ENCODE data around the gene HOXA7. TPM values are rescaled to one million over a fixed set of nuclear protein-coding genes. Genes with fewer than 3 reads are reported as not detected.

The HOXA7 gene
- total RNA-seq, 1 donor from 2014 or later: not detected

DNA sequence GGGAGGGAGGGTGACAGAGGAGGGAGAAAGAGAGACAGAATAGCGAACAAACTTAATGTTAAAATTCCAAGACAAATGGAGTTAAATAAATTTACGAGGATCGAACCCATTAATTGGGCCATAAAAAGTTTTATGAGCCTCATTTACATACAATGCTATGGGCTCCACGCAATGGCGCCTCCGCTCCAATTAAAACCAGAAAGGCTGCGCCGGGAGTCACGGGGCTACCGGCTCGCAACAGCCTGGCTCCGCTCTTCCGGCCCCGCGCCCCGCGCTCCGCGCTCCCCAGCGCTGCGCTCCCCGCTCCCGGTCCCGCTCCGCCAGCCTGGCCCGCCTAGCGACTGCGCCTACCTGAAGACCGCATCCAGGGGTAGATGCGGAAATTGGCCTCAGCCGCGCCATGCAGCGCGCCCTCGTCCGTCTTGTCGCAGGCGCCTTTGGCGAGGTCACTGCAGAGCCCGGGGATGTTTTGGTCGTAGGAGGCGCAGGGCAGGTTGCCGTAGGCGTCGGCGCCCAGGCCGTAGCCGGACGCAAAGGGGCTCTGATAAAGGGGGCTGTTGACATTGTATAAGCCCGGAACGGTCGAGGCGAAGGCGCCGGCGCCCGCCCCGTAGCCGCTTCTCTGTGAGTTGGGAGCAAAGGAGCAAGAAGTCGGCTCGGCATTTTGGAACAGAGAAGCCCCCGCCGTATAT lies 513 bp downstream of the HOXA7 start:
- Mint-ChIP-seq H3K36me3 (peaks cover 4% of the 10 kb centered on the region), H3K9me3 (peaks cover 23% of the 10 kb centered on the region), H3K27me3 (ENCODE audit: insufficient read depth, low read depth) (peaks cover 93% of the 10 kb centered on the region), H3K4me1 (peaks cover 10% of the 10 kb centered on the region), H3K27ac (no peak overlapping the region), H3K4me3 (peak overlapping the region; percentile 68)
- peaks cover 100% of the 10 kb centered on the region for H3K27me3 ChIP-seq
- H3K4me3 ChIP-seq: peak overlapping the region; percentile 18
- TF ChIP-seq EZH2phosphoT487 (IDR thresholded peaks at IDR 0.05) (peak; percentile 96), EZH2 (IDR thresholded peaks at IDR 0.05) (peak; percentile 96)
- TF ChIP-seq, protein P1, sequence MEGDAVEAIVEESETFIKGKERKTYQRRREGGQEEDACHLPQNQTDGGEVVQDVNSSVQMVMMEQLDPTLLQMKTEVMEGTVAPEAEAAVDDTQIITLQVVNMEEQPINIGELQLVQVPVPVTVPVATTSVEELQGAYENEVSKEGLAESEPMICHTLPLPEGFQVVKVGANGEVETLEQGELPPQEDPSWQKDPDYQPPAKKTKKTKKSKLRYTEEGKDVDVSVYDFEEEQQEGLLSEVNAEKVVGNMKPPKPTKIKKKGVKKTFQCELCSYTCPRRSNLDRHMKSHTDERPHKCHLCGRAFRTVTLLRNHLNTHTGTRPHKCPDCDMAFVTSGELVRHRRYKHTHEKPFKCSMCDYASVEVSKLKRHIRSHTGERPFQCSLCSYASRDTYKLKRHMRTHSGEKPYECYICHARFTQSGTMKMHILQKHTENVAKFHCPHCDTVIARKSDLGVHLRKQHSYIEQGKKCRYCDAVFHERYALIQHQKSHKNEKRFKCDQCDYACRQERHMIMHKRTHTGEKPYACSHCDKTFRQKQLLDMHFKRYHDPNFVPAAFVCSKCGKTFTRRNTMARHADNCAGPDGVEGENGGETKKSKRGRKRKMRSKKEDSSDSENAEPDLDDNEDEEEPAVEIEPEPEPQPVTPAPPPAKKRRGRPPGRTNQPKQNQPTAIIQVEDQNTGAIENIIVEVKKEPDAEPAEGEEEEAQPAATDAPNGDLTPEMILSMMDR (IDR thresholded peaks at IDR 0.05): no peak
- H3K27ac ChIP-seq: no peak overlapping the region
- no peak overlapping the region for H2AFZ ChIP-seq (replicated peaks)
- no peaks in the 10 kb centered on the region for H3K79me2 ChIP-seq (ENCODE audit: low read depth)
- H3K9ac ChIP-seq: no peak overlapping the region
- peak overlapping the region; percentile 53 for H3K4me2 ChIP-seq
- H4K20me1 ChIP-seq (ENCODE audit: low read depth): peaks cover 74% of the 10 kb centered on the region
- no peaks in the 10 kb centered on the region for H3F3A ChIP-seq (ENCODE audit: low read depth)
- no peaks in the 10 kb centered on the region for H3K36me3 ChIP-seq
- DNase-seq (ENCODE audit: low spot score): peak; percentile 47
- no peaks in the 10 kb centered on the region for H3K4me1 ChIP-seq
- no peaks in the 10 kb centered on the region for H3K9me3 ChIP-seq (ENCODE audit: low read depth)

DNA sequence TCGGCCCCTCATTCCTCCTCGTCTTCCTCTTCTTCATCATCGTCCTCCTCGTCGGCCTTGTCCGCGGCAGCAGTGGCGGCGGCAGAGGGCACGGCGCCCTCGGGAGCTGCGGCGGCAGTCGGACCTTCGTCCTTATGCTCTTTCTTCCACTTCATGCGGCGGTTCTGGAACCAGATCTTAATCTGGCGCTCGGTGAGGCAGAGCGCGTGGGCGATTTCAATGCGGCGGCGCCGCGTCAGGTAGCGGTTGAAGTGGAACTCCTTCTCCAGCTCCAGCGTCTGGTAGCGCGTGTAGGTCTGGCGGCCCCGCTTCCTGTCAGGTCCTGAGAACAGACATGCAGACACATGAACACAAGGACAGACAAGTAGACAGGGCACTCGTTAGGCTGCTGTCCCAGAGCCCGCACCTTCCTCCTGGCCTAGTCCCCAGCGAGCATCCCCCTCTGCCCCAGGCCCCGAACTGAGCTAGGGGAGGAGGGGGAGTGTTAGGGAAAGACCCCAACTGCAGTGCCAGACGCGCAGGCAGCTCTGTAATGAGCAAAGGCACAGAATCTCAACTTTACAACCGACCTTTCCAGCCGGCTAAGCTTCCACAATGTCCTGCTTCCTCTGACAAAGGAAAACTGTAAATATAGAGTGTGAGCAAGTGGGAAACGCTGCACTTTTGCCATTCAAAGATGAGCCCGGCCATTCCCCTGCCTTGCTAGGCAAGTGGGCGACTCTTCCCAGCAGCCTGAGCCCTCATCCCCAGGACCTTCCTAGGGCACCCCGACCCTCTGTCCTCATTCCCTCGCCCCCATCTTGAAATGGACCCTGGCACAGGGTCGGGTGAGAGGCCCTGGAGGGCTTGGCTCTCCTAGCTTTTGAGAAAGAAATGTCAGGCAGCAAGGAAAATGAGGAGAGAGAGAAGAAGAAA lies 1.3 kb downstream of the HOXA7 start:
- Histone ChIP-seq H3K9me3 (ENCODE audit: low read depth) (no peaks in the 10 kb centered on the region), H3K79me2 (ENCODE audit: low read depth) (no peaks in the 10 kb centered on the region), H3K9ac (no peak overlapping the region), H3K27me3 (peaks cover 100% of the 10 kb centered on the region), H3K4me2 (no peak overlapping the region), H2AFZ (replicated peaks) (no peak overlapping the region), H3K4me3 (no peak overlapping the region), H3K36me3 (no peaks in the 10 kb centered on the region), H3K4me1 (no peaks in the 10 kb centered on the region), H3K27ac (no peak overlapping the region), H3F3A (ENCODE audit: low read depth) (no peaks in the 10 kb centered on the region), H4K20me1 (ENCODE audit: low read depth) (peaks cover 74% of the 10 kb centered on the region)
- peaks cover 4% of the 10 kb centered on the region for H3K36me3 Mint-ChIP-seq
- no peak overlapping the region for H3K27ac Mint-ChIP-seq
- H3K9me3 Mint-ChIP-seq: peaks cover 23% of the 10 kb centered on the region
- H3K27me3 Mint-ChIP-seq (ENCODE audit: insufficient read depth, low read depth): peaks cover 95% of the 10 kb centered on the region
- TF ChIP-seq EZH2 (IDR thresholded peaks at IDR 0.05) (peak; percentile 97), EZH2phosphoT487 (IDR thresholded peaks at IDR 0.05) (peak; percentile 92)
- TF ChIP-seq, protein P1 (IDR thresholded peaks at IDR 0.05): no peak
- no peak overlapping the region for H3K4me3 Mint-ChIP-seq
- H3K4me1 Mint-ChIP-seq: peaks cover 10% of the 10 kb centered on the region
- DNase-seq (ENCODE audit: low spot score): no peak

DNA sequence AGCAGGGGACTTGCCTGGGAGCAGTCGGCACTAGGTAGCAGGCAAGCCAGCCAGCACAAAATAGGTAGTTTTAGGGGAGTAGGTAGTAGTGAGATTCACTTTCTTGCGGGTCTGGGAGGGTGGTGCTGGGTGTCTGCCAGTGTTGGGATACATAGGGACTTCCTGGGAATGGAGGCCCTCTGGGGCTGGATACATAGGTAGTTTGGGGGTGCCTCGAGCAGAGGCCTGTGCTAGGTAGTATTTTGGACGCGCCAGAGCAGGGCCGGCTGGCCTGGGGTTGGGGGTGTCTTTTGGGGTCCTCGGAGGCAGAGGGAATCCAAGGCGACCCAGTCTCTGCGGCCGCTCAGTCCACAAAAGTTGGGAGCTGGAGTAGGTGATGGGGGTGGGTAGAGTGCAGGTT lies 2.1 kb downstream of the HOXA7 start:
- TF ChIP-seq EZH2 (IDR thresholded peaks at IDR 0.05) (no peak), EZH2phosphoT487 (IDR thresholded peaks at IDR 0.05) (no peak)
- Histone ChIP-seq H3K4me1 (no peaks in the 10 kb centered on the region), H3K9ac (no peak overlapping the region), H3K4me3 (no peak overlapping the region), H3K9me3 (ENCODE audit: low read depth) (no peaks in the 10 kb centered on the region), H3K36me3 (no peaks in the 10 kb centered on the region), H3K27ac (no peak overlapping the region), H3F3A (ENCODE audit: low read depth) (no peaks in the 10 kb centered on the region), H3K27me3 (peaks cover 100% of the 10 kb centered on the region), H2AFZ (replicated peaks) (no peak overlapping the region), H4K20me1 (ENCODE audit: low read depth) (peaks cover 79% of the 10 kb centered on the region), H3K4me2 (no peak overlapping the region), H3K79me2 (ENCODE audit: low read depth) (no peaks in the 10 kb centered on the region)
- Mint-ChIP-seq H3K4me1 (peaks cover 10% of the 10 kb centered on the region), H3K27ac (no peak overlapping the region), H3K36me3 (peaks cover 4% of the 10 kb centered on the region), H3K9me3 (peaks cover 23% of the 10 kb centered on the region), H3K27me3 (ENCODE audit: insufficient read depth, low read depth) (peaks cover 95% of the 10 kb centered on the region), H3K4me3 (no peak overlapping the region)
- DNase-seq (ENCODE audit: low spot score): no peak

All from neural progenitor cell (in vitro differentiated cells).